Right lobe of liver (tissue), 4 donors: ENCODE data around the gene HOXD11.

Experiments used
- POLR2A ChIP-seq: fragments of 450-650 bp; IDR thresholded peaks from one replicate; pipeline ENCODE4 v1.6.1; 2017; ENCODE audit warnings: antibody characterized with exemption, mild to moderate bottlenecking
- TF ChIP-seq, protein P1 (sequence below), 4 donors: fragments of 200-600 bp in 3 of 4; fragments of 450-650 bp in 1 of 4; IDR thresholded peaks; one replicate each; pipeline versions ENCODE4 v1.5.1 to v1.8.0; 2016 to 2022; ENCODE audit warnings: antibody characterized with exemption in 4 of 4, mild to moderate bottlenecking in 2 of 4
- donor health status: DM: no; HTN: no; CAD: no.
- donor health status: DM: no; HTN: no; CAD: no.
- donor health status: DM: no; HTN: yes; CAD: no.

DNA sequence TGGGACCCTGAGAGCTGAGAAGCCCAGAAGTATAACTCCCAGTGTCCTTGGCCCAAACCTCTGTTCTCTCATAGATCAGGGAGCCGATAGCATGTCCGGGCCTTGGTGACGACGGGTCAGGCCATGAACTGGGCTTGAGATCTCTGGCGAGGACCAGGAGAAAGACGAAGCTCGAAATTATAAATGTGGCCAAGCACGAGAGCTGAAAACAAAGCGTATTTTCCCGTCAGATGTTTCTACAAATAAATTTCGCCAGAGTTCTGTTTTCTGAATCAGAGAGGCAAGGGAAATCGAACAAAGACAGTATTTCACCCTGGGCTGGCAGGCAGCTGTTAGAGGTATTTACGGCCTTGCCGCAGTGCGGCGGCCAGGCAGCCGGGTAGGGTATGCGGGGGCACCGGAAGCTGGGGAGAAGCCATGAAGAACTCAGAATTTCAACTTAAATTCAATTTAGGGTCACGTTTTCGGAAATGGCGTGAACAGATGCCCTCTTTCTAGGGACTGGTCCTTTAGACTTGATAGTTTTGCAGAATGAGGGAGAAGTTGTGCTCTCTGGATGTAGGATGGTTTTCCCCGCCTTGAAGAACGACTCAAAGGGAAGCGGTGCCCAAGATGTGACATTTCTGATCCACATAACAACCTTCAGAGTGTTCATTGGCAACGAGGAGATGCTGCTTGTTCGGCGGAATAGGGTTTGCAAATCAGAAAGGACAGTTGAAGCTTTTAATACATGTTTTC is 32.0 kb downstream of the HOXD11 start:
- TF ChIP-seq, protein P1, sequence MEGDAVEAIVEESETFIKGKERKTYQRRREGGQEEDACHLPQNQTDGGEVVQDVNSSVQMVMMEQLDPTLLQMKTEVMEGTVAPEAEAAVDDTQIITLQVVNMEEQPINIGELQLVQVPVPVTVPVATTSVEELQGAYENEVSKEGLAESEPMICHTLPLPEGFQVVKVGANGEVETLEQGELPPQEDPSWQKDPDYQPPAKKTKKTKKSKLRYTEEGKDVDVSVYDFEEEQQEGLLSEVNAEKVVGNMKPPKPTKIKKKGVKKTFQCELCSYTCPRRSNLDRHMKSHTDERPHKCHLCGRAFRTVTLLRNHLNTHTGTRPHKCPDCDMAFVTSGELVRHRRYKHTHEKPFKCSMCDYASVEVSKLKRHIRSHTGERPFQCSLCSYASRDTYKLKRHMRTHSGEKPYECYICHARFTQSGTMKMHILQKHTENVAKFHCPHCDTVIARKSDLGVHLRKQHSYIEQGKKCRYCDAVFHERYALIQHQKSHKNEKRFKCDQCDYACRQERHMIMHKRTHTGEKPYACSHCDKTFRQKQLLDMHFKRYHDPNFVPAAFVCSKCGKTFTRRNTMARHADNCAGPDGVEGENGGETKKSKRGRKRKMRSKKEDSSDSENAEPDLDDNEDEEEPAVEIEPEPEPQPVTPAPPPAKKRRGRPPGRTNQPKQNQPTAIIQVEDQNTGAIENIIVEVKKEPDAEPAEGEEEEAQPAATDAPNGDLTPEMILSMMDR (IDR thresholded peaks at IDR 0.05): no peak
- no peak for TF ChIP-seq POLR2A
